Upper lobe of right lung (tissue), 1 donor: ENCODE data around the gene TMEM74B. TPM values are rescaled to one million over a fixed set of nuclear protein-coding genes. Genes with fewer than 3 reads are reported as not detected.

Source experiments
- ATAC-seq: fragments of 200-7000 bp; cut with Tn5 transposase; one replicate; pipeline ENCODE4 v1.9.1; 2020; ENCODE audit warnings: mild to moderate bottlenecking, moderate library complexity
- DNase-seq: peaks from one replicate; pipeline ENCODE4 v3.0.0-alpha.2; 2020
- H3K27ac ChIP-seq: fragments of 200-600 bp; one replicate; pipeline ENCODE4 v1.8.0; 2022
- H3K27me3 ChIP-seq: fragments of 200-600 bp; one replicate; pipeline ENCODE4 v1.8.0; 2022; ENCODE audit warnings: mild to moderate bottlenecking
- H3K36me3 ChIP-seq: fragments of 200-600 bp; one replicate; pipeline ENCODE4 v1.8.0; 2022
- H3K4me1 ChIP-seq: fragments of 200-600 bp; one replicate; pipeline ENCODE4 v1.8.0; 2022
- H3K4me3 ChIP-seq: fragments of 200-600 bp; one replicate; pipeline ENCODE4 v1.8.0; 2022; ENCODE audit warnings: mild to moderate bottlenecking
- H3K9me3 ChIP-seq: fragments of 200-600 bp; one replicate; pipeline ENCODE4 v1.8.0; 2022
- intact Hi-C: fragments of 100-400 bp; cut with DNase I; formaldehyde crosslinking; loops from one replicate; pipeline ENCODE4 v1.11.0; 2022
- total RNA-seq: library from RNA; stranded (reverse); fragmentation: NEBNext Ultra II Directional; extraction: Animal tissue kit (Norgen Biotek cat#: 25700); gene quantifications from one replicate; pipeline ENCODE4 v1.2.1, GENCODE V29; 2021
- TF ChIP-seq, protein P1 (sequence below): fragments of 200-600 bp; IDR thresholded peaks from one replicate; pipeline ENCODE4 v1.8.0; 2022; ENCODE audit warnings: antibody characterized with exemption
- donor health status: DM: no; HTN: yes; CAD: no; lungs with severe emphysema.

The TMEM74B gene
- total RNA-seq, 1 donor from 2014 or later, result 6.1 TPM

DNA sequence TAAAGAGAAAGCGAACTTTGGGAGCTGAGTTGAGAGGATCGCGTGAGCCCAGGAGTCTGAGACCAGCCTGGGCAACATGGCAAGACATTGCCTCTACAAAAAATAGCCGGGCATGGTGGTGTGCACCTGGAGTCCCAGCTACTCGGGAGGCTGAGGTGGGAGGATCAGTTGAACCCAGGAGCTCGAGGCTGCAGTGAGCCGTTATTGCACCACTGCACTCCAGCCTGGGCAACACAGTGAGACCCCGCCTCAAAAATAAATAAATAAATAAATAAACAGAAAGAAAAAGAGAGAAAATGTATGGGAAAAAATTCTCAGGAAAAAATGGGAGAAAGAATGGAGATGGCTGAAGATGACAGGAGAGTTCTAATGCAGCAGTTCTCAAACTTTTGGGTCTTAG is 21.0 kb upstream of the TMEM74B start:
- intact Hi-C loops, result no loop called here
- Histone ChIP-seq H3K9me3 (no peaks in the 10 kb centered on the region), H3K4me3 (no peak overlapping the region), H3K4me1 (peaks cover 13% of the 10 kb centered on the region), H3K27ac (no peak overlapping the region), H3K27me3 (no peaks in the 10 kb centered on the region), H3K36me3 (no peaks in the 10 kb centered on the region)
- DNase-seq, result no peak
- TF ChIP-seq, protein P1, sequence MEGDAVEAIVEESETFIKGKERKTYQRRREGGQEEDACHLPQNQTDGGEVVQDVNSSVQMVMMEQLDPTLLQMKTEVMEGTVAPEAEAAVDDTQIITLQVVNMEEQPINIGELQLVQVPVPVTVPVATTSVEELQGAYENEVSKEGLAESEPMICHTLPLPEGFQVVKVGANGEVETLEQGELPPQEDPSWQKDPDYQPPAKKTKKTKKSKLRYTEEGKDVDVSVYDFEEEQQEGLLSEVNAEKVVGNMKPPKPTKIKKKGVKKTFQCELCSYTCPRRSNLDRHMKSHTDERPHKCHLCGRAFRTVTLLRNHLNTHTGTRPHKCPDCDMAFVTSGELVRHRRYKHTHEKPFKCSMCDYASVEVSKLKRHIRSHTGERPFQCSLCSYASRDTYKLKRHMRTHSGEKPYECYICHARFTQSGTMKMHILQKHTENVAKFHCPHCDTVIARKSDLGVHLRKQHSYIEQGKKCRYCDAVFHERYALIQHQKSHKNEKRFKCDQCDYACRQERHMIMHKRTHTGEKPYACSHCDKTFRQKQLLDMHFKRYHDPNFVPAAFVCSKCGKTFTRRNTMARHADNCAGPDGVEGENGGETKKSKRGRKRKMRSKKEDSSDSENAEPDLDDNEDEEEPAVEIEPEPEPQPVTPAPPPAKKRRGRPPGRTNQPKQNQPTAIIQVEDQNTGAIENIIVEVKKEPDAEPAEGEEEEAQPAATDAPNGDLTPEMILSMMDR, result no peak
- ATAC-seq, result no peak

DNA sequence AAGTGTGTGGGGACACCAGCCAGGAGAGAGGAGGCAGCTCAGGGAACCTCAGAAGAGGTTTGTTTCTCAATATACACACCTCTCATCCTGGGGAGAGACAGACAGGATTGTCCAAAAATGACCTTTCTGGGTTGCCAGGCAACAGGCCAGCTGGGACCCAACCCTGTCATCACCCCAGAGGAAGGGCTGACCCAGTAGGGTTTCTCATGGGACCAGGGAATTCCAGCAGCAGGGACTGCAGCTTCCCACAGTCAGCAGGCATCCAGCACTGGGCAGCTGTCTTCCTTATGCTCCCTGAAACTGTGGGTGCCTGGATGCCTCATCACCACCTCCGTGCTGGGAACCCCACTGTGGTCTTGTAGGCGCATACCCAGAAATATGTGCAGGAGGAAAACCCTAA is 19.8 kb upstream of the TMEM74B start:
- Histone ChIP-seq H3K36me3 (no peaks in the 10 kb centered on the region), H3K27me3 (no peaks in the 10 kb centered on the region), H3K27ac (peak overlapping the region; percentile 70), H3K4me1 (peaks cover 13% of the 10 kb centered on the region), H3K4me3 (no peak overlapping the region), H3K9me3 (no peaks in the 10 kb centered on the region)
- DNase-seq (no peak), ATAC-seq (peak; percentile 41)
- intact Hi-C loops, result no loop called here
- TF ChIP-seq, protein P1, result no peak

DNA sequence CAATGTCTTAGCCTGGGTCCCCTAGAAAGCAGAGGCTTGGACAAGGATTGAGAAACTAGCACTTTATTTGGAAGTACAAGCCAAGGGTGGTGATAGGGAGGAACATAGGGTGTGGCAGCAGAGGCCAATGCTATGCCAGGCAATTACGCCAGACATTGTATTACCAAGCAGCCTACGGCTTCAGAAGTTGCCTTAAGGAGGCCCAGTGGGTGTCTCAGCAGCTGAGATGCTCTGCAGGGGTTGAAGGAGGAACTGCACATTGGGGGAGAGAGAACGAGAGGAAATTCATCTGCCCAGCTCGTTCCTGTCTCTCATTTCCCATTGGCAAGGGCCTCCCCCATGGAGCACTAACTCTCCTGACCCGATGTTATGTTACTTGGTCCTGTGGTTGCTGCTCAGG is 19.3 kb upstream of the TMEM74B start:
- Histone ChIP-seq H3K4me3 (no peak overlapping the region), H3K4me1 (peaks cover 13% of the 10 kb centered on the region), H3K9me3 (no peaks in the 10 kb centered on the region), H3K27ac (peak overlapping the region; percentile 70), H3K27me3 (no peaks in the 10 kb centered on the region), H3K36me3 (no peaks in the 10 kb centered on the region)
- TF ChIP-seq, protein P1, result no peak
- no peak for DNase-seq
- intact Hi-C loops, result no loop called here
- peak; percentile 93 for ATAC-seq

DNA sequence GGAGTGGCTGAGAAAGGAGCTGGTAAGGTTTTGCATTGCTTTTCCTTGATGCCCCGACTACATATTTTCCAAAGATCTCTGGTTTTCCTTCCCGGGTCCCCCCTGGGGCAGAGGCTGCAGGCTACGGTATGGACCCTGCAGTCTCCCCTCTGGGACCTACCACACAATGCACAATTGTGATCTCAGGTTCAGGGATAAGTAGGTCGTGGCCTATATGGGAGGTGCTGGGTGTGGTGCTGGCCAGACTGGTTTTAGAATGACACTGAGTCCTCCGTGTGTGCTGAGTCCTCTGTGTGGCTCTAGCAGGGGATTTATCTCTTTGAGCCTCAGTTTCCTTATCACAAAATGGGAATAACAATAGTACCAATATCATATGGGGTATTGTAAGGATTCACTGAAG is 18.8 kb upstream of the TMEM74B start:
- no peaks in the 10 kb centered on the region for H3K36me3 ChIP-seq
- H3K27ac ChIP-seq, result peak overlapping the region; percentile 70
- DNase-seq (no peak), ATAC-seq (no peak)
- H3K4me3 ChIP-seq, result no peak overlapping the region
- intact Hi-C loops, result no loop called here
- H3K4me1 ChIP-seq, result peaks cover 13% of the 10 kb centered on the region
- TF ChIP-seq, protein P1, result no peak
- no peaks in the 10 kb centered on the region for H3K9me3 ChIP-seq
- no peaks in the 10 kb centered on the region for H3K27me3 ChIP-seq

DNA sequence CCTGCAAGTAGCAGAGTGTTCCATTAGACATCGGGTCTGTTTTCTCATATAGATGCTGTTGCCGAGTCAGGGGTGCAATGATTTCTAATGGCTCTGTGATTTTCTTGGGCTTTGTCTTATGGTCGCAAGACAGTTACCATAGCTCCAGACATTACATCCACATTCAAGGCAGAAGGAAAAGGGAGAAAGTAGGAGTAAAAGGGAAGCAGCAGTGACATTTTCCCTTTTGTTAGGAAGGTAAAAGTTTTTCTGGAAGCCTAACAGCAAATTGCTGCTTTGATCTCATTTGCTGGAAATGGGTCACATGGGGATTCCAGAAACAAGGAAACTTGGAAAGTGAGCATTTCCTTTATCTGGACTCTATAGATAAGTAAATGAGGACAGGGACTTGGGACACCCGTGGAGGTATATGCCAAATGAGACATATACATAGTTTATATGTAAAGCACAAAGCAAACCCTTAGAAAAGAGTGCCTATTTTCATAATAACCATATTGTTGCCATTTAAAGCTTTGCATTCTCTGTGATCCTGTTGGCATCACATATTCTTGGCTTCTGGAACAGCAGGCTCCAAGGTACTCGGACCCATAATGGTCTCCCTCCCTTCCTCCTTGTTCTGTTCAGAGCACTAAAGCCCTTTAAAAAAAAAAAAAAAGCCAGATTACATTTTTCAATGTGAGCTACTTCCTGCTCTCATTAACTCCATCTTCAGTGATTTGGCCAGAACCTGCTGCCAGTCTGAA is 18.2 kb upstream of the TMEM74B start, which contains the start of gene C20orf202:
C20orf202 (plus strand) TSS at position 693 of the 743 bp plus-strand sequence. CDS start 132 bp downstream, outside the sequence.
- Histone ChIP-seq H3K9me3 (no peaks in the 10 kb centered on the region), H3K4me3 (no peak within 1 kb of the TSS), H3K27me3 (no peaks in the 10 kb centered on the region), H3K36me3 (no peaks in the 10 kb centered on the region), H3K27ac (peak within 1 kb of the TSS; percentile 70), H3K4me1 (peaks cover 13% of the 10 kb centered on the region)
- TF ChIP-seq, protein P1, result no peak
- intact Hi-C loops, result no loop called here
- ATAC-seq (no peak), DNase-seq (no peak)
